Measurements from ENCODE around the gene IFT74.

Gene IFT74

GRCh38 chr9:27033815-27034403 lies 77.7 kb downstream of the IFT74 start:
- Histone ChIP-seq H3K9me3 (ENCODE audit: control insufficient read depth in 1 of 2, low read length in 2 of 2) (no peaks in the 10 kb centered on the region), H3K4me3 (ENCODE audit: low read depth in 1 of 2, low read length in 2 of 2) (no peak overlapping the region), H3K36me3 (ENCODE audit: control insufficient read depth in 1 of 2, insufficient read depth in 2 of 2, low read length in 2 of 2) (peaks cover 0 to 3% of the 10 kb centered on the region in 2 donors), H3K27ac (ENCODE audit: low read depth, low read length) (no peak overlapping the region), H3K4me1 (ENCODE audit: control insufficient read depth in 1 of 2, insufficient read depth in 2 of 2, low read length in 2 of 2) (no peaks in the 10 kb centered on the region), H3K9ac (ENCODE audit: low read depth in 1 of 2, low read length in 2 of 2) (no peak overlapping the region), H3K27me3 (ENCODE audit: control insufficient read depth in 1 of 2, insufficient read depth in 2 of 2, low read length in 2 of 2) (no peaks in the 10 kb centered on the region)

GRCh38 chr9:27037499-27037898 lies 81.3 kb downstream of the IFT74 start:
- Histone ChIP-seq H3K4me1 (ENCODE audit: control insufficient read depth in 1 of 2, insufficient read depth in 2 of 2, low read length in 2 of 2) (no peaks in the 10 kb centered on the region), H3K27ac (ENCODE audit: low read depth, low read length) (no peak overlapping the region), H3K36me3 (ENCODE audit: control insufficient read depth in 1 of 2, insufficient read depth in 2 of 2, low read length in 2 of 2) (peaks cover 0 to 3% of the 10 kb centered on the region in 2 donors), H3K9me3 (ENCODE audit: control insufficient read depth in 1 of 2, low read length in 2 of 2) (no peaks in the 10 kb centered on the region), H3K9ac (ENCODE audit: low read depth in 1 of 2, low read length in 2 of 2) (no peak overlapping the region), H3K4me3 (ENCODE audit: low read depth in 1 of 2, low read length in 2 of 2) (no peak overlapping the region), H3K27me3 (ENCODE audit: control insufficient read depth in 1 of 2, insufficient read depth in 2 of 2, low read length in 2 of 2) (no peaks in the 10 kb centered on the region)

- no peaks in the 10 kb centered on the region for H3K4me1 ChIP-seq (ENCODE audit: control insufficient read depth in 1 of 2, insufficient read depth in 2 of 2, low read length in 2 of 2)
- no peak overlapping the region for H3K27ac ChIP-seq (ENCODE audit: low read depth, low read length)
- H3K36me3 ChIP-seq (ENCODE audit: control insufficient read depth in 1 of 2, insufficient read depth in 2 of 2, low read length in 2 of 2) = peaks cover 0 to 9% of the 10 kb centered on the region in 2 donors
- no peaks in the 10 kb centered on the region for H3K9me3 ChIP-seq (ENCODE audit: control insufficient read depth in 1 of 2, low read length in 2 of 2)
- no peak overlapping the region for H3K4me3 ChIP-seq (ENCODE audit: low read depth in 1 of 2, low read length in 2 of 2)
- H3K9ac ChIP-seq (ENCODE audit: low read depth in 1 of 2, low read length in 2 of 2) = no peak overlapping the region
- no peaks in the 10 kb centered on the region for H3K27me3 ChIP-seq (ENCODE audit: control insufficient read depth in 1 of 2, insufficient read depth in 2 of 2, low read length in 2 of 2)
Measured at GRCh38 chr9:27041746-27042145, 85.5 kb downstream of the IFT74 start.

- Histone ChIP-seq H3K36me3 (ENCODE audit: control insufficient read depth in 1 of 2, insufficient read depth in 2 of 2, low read length in 2 of 2) (peaks cover 0 to 9% of the 10 kb centered on the region in 2 donors), H3K9ac (ENCODE audit: low read depth in 1 of 2, low read length in 2 of 2) (no peak overlapping the region), H3K27me3 (ENCODE audit: control insufficient read depth in 1 of 2, insufficient read depth in 2 of 2, low read length in 2 of 2) (no peaks in the 10 kb centered on the region), H3K4me1 (ENCODE audit: control insufficient read depth in 1 of 2, insufficient read depth in 2 of 2, low read length in 2 of 2) (no peaks in the 10 kb centered on the region), H3K27ac (ENCODE audit: low read depth, low read length) (no peak overlapping the region), H3K4me3 (ENCODE audit: low read depth in 1 of 2, low read length in 2 of 2) (no peak overlapping the region), H3K9me3 (ENCODE audit: control insufficient read depth in 1 of 2, low read length in 2 of 2) (no peaks in the 10 kb centered on the region)
Measured at GRCh38 chr9:27042476-27042875, 86.3 kb downstream of the IFT74 start.

- Histone ChIP-seq H3K36me3 (ENCODE audit: control insufficient read depth in 1 of 2, insufficient read depth in 2 of 2, low read length in 2 of 2) (peaks cover 0 to 6% of the 10 kb centered on the region in 2 donors), H3K27ac (ENCODE audit: low read depth, low read length) (no peak overlapping the region), H3K9me3 (ENCODE audit: control insufficient read depth in 1 of 2, low read length in 2 of 2) (no peaks in the 10 kb centered on the region), H3K9ac (ENCODE audit: low read depth in 1 of 2, low read length in 2 of 2) (no peak overlapping the region), H3K4me1 (ENCODE audit: control insufficient read depth in 1 of 2, insufficient read depth in 2 of 2, low read length in 2 of 2) (no peaks in the 10 kb centered on the region), H3K27me3 (ENCODE audit: control insufficient read depth in 1 of 2, insufficient read depth in 2 of 2, low read length in 2 of 2) (no peaks in the 10 kb centered on the region), H3K4me3 (ENCODE audit: low read depth in 1 of 2, low read length in 2 of 2) (no peak overlapping the region)
Measured at GRCh38 chr9:27043176-27043575, 87.0 kb downstream of the IFT74 start.

- no peak overlapping the region for H3K27ac ChIP-seq (ENCODE audit: low read depth, low read length)
- H3K9ac ChIP-seq (ENCODE audit: low read depth in 1 of 2, low read length in 2 of 2) = no peak overlapping the region
- H3K4me1 ChIP-seq (ENCODE audit: control insufficient read depth in 1 of 2, insufficient read depth in 2 of 2, low read length in 2 of 2) = no peaks in the 10 kb centered on the region
- no peak overlapping the region for H3K4me3 ChIP-seq (ENCODE audit: low read depth in 1 of 2, low read length in 2 of 2)
- H3K27me3 ChIP-seq (ENCODE audit: control insufficient read depth in 1 of 2, insufficient read depth in 2 of 2, low read length in 2 of 2) = no peaks in the 10 kb centered on the region
- no peaks in the 10 kb centered on the region for H3K9me3 ChIP-seq (ENCODE audit: control insufficient read depth in 1 of 2, low read length in 2 of 2)
- H3K36me3 ChIP-seq (ENCODE audit: control insufficient read depth in 1 of 2, insufficient read depth in 2 of 2, low read length in 2 of 2) = peaks cover 0 to 16% of the 10 kb centered on the region in 2 donors
Measured at GRCh38 chr9:27047136-27047535, 90.9 kb downstream of the IFT74 start.

GRCh38 chr9:27053369-27054022 lies 97.3 kb downstream of the IFT74 start:
- no peak overlapping the region for H3K27ac ChIP-seq (ENCODE audit: low read depth, low read length)
- no peak overlapping the region for H3K9ac ChIP-seq (ENCODE audit: low read depth in 1 of 2, low read length in 2 of 2)
- no peaks in the 10 kb centered on the region for H3K27me3 ChIP-seq (ENCODE audit: control insufficient read depth in 1 of 2, insufficient read depth in 2 of 2, low read length in 2 of 2)
- no peaks in the 10 kb centered on the region for H3K4me1 ChIP-seq (ENCODE audit: control insufficient read depth in 1 of 2, insufficient read depth in 2 of 2, low read length in 2 of 2)
- H3K4me3 ChIP-seq (ENCODE audit: low read depth in 1 of 2, low read length in 2 of 2) = no peak overlapping the region
- H3K9me3 ChIP-seq (ENCODE audit: control insufficient read depth in 1 of 2, low read length in 2 of 2) = no peaks in the 10 kb centered on the region
- peaks cover 0 to 9% of the 10 kb centered on the region in 2 donors for H3K36me3 ChIP-seq (ENCODE audit: control insufficient read depth in 1 of 2, insufficient read depth in 2 of 2, low read length in 2 of 2)

- no peaks in the 10 kb centered on the region for H3K4me1 ChIP-seq (ENCODE audit: control insufficient read depth in 1 of 2, insufficient read depth in 2 of 2, low read length in 2 of 2)
- H3K27ac ChIP-seq (ENCODE audit: low read depth, low read length) = no peak overlapping the region
- no peaks in the 10 kb centered on the region for H3K9me3 ChIP-seq (ENCODE audit: control insufficient read depth in 1 of 2, low read length in 2 of 2)
- H3K36me3 ChIP-seq (ENCODE audit: control insufficient read depth in 1 of 2, insufficient read depth in 2 of 2, low read length in 2 of 2) = peaks cover 0 to 3% of the 10 kb centered on the region in 2 donors
- H3K27me3 ChIP-seq (ENCODE audit: control insufficient read depth in 1 of 2, insufficient read depth in 2 of 2, low read length in 2 of 2) = no peaks in the 10 kb centered on the region
- H3K9ac ChIP-seq (ENCODE audit: low read depth in 1 of 2, low read length in 2 of 2) = no peak overlapping the region
- H3K4me3 ChIP-seq (ENCODE audit: low read depth in 1 of 2, low read length in 2 of 2) = no peak overlapping the region
Measured at GRCh38 chr9:27054125-27054524, 97.9 kb downstream of the IFT74 start.

GRCh38 chr9:27054841-27055240 lies 98.6 kb downstream of the IFT74 start:
- Histone ChIP-seq H3K27ac (ENCODE audit: low read depth, low read length) (no peak overlapping the region), H3K4me3 (ENCODE audit: low read depth in 1 of 2, low read length in 2 of 2) (no peak overlapping the region), H3K9me3 (ENCODE audit: control insufficient read depth in 1 of 2, low read length in 2 of 2) (no peaks in the 10 kb centered on the region), H3K27me3 (ENCODE audit: control insufficient read depth in 1 of 2, insufficient read depth in 2 of 2, low read length in 2 of 2) (no peaks in the 10 kb centered on the region), H3K4me1 (ENCODE audit: control insufficient read depth in 1 of 2, insufficient read depth in 2 of 2, low read length in 2 of 2) (peaks cover 0 to 4% of the 10 kb centered on the region in 2 donors), H3K9ac (ENCODE audit: low read depth in 1 of 2, low read length in 2 of 2) (no peak overlapping the region), H3K36me3 (ENCODE audit: control insufficient read depth in 1 of 2, insufficient read depth in 2 of 2, low read length in 2 of 2) (peaks cover 0 to 3% of the 10 kb centered on the region in 2 donors)

GRCh38 chr9:27059412-27059811 lies 103.2 kb downstream of the IFT74 start:
- Histone ChIP-seq H3K4me1 (ENCODE audit: control insufficient read depth in 1 of 2, insufficient read depth in 2 of 2, low read length in 2 of 2) (peaks cover 0 to 4% of the 10 kb centered on the region in 2 donors), H3K9ac (ENCODE audit: low read depth in 1 of 2, low read length in 2 of 2) (no peak overlapping the region), H3K36me3 (ENCODE audit: control insufficient read depth in 1 of 2, insufficient read depth in 2 of 2, low read length in 2 of 2) (peaks cover 0 to 7% of the 10 kb centered on the region in 2 donors), H3K27ac (ENCODE audit: low read depth, low read length) (no peak overlapping the region), H3K4me3 (ENCODE audit: low read depth in 1 of 2, low read length in 2 of 2) (no peak overlapping the region), H3K27me3 (ENCODE audit: control insufficient read depth in 1 of 2, insufficient read depth in 2 of 2, low read length in 2 of 2) (no peaks in the 10 kb centered on the region), H3K9me3 (ENCODE audit: control insufficient read depth in 1 of 2, low read length in 2 of 2) (no peaks in the 10 kb centered on the region)

All from duodenal mucosa (tissue), 2 donors.